SK-N-SH (cell line): ENCODE results near the gene GRM8. TPM values are rescaled to one million over a fixed set of nuclear protein-coding genes. Genes with fewer than 3 reads are reported as not detected.

Experiments
- CTCF ChIA-PET: fragments of 300-600, 350-600 bp; formaldehyde crosslinking; extraction: SDS; loops from one replicate; lab custom pipeline; 2021; lab: Yijun Ruan, JAX
- POLR2A ChIA-PET: fragments of 350-600 bp; sonication (Branson Sonifier 250); formaldehyde crosslinking; extraction: SDS; loops from one replicate; lab custom pipeline; 2020; ENCODE audit warnings: antibody characterized with exemption, inconsistent platforms; lab: Yijun Ruan, JAX
- DNase-seq: peaks from one replicate; pipeline ENCODE4 v3.0.0; 2012
- H2AFZ ChIP-seq: fragments of 200-600 bp; sonication (generic); 2 replicates; pipeline ENCODE4 v1.8.1; 2016; ENCODE audit warnings: antibody characterized with exemption, mild to moderate bottlenecking, low read depth
- H3F3A ChIP-seq: fragments of 200-600 bp; sonication (generic); replicated peaks from 2 replicates; pipeline ENCODE3; 2016; ENCODE audit warnings: antibody characterized with exemption, mild to moderate bottlenecking; ENCODE audit not compliant: insufficient read depth
- H3K27ac ChIP-seq, 2 experiments: fragments of 200-500 bp in 1 of 2; fragments of 200-600 bp in 1 of 2; sonication (Bioruptor generic) in 1 of 2; sonication (generic), shearing (Covaris generic) in 1 of 2; 2 replicates each; pipeline versions ENCODE4 v1.5.1 to v1.6.1; 2014 to 2016; ENCODE audit warnings: low read depth in 2 of 2, inconsistent platforms in 1 of 2, low read length in 1 of 2, mild to moderate bottlenecking in 1 of 2, mixed read lengths in 1 of 2
- H3K27me3 ChIP-seq: fragments of 200-600 bp; sonication (generic), shearing (Covaris generic); 2 replicates; pipeline ENCODE4 v1.6.1; 2016; ENCODE audit warnings: mixed run types; ENCODE audit not compliant: insufficient read depth
- H3K36me3 ChIP-seq, 2 experiments: fragments of 200-500 bp in 1 of 2; fragments of 200-600 bp in 1 of 2; sonication (Bioruptor generic) in 1 of 2; sonication (generic) in 1 of 2; replicated peaks in 1 of 2; 2 replicates each; pipeline versions ENCODE3 to v1.5.1; 2014 to 2016; ENCODE audit warnings: low read length in 1 of 2, mild to moderate bottlenecking in 1 of 2; ENCODE audit not compliant: insufficient read depth in 2 of 2, control insufficient read depth in 1 of 2
- H3K4me1 ChIP-seq, 2 experiments: fragments of 200-500 bp in 1 of 2; fragments of 200-600 bp in 1 of 2; sonication (Bioruptor generic) in 1 of 2; sonication (generic), shearing (Covaris generic) in 1 of 2; 2 replicates each; pipeline versions ENCODE4 v1.5.1 to v1.6.1; 2014 to 2016; ENCODE audit warnings: low read depth in 1 of 2, low read length in 1 of 2, mixed run types in 1 of 2; ENCODE audit not compliant: insufficient read depth in 2 of 2, control insufficient read depth in 1 of 2
- H3K4me2 ChIP-seq: fragments of 200-600 bp; sonication (generic), shearing (Covaris generic); 2 replicates; pipeline ENCODE4 v1.6.1; 2017; ENCODE audit warnings: mixed run types
- H3K4me3 ChIP-seq, 2 experiments: fragments of 200-500 bp in 1 of 2; fragments of 200-600 bp in 1 of 2; sonication (Bioruptor generic) in 1 of 2; sonication (generic), shearing (Covaris generic) in 1 of 2; 2 replicates each; pipeline versions ENCODE4 v1.5.1 to v1.8.1; 2014 to 2016; ENCODE audit warnings: low read depth in 2 of 2, inconsistent platforms in 1 of 2, low read length in 1 of 2, mild to moderate bottlenecking in 1 of 2, mixed read lengths in 1 of 2, moderate library complexity in 1 of 2
- H3K79me2 ChIP-seq: fragments of 200-600 bp; sonication (generic); 2 replicates; pipeline ENCODE4 v1.8.1; 2017; ENCODE audit warnings: mild to moderate bottlenecking; ENCODE audit not compliant: insufficient read depth
- H3K9ac ChIP-seq: fragments of 200-600 bp; sonication (generic); 2 replicates; pipeline ENCODE4 v1.6.1; 2017; ENCODE audit warnings: mixed run types
- H3K9me2 ChIP-seq: fragments of 200-600 bp; sonication (generic); 2 replicates; pipeline ENCODE4 v1.6.1; 2017; ENCODE audit warnings: mixed run types
- H3K9me3 ChIP-seq: fragments of 200-600 bp; sonication (generic); 2 replicates; pipeline ENCODE4 v1.6.1; 2017; ENCODE audit warnings: mixed run types, mild to moderate bottlenecking, moderate library complexity
- H4K20me1 ChIP-seq: fragments of 200-600 bp; sonication (generic); 2 replicates; pipeline ENCODE4 v1.6.1; 2017; ENCODE audit warnings: mild to moderate bottlenecking, mixed run types; ENCODE audit not compliant: insufficient read depth
- ELF1 ChIP-seq: IDR thresholded peaks from 2 replicates; pipeline ENCODE4 v1.4.0; 2012
- EP300 ChIP-seq, 2 experiments: IDR thresholded peaks; 2 replicates each; pipeline versions ENCODE4 v1.4.0 to v1.6.1; 2012; ENCODE audit warnings: borderline replicate concordance in 1 of 2, low read depth in 1 of 2, low read length in 1 of 2
- EZH2phosphoT487 ChIP-seq: fragments of 200-600 bp; sonication (generic); IDR thresholded peaks from 2 replicates; pipeline ENCODE4 v1.6.1; 2017; ENCODE audit warnings: low read depth, mixed run types, mild to moderate bottlenecking, antibody characterized with exemption, moderate library complexity, borderline replicate concordance
- FOSL2 ChIP-seq: IDR thresholded peaks from 2 replicates; pipeline ENCODE4 v1.4.0; 2012; ENCODE audit warnings: low read depth, mild to moderate bottlenecking, moderate library complexity, borderline replicate concordance
- FOXJ3 ChIP-seq: sonication (generic); formaldehyde crosslinking; IDR thresholded peaks from 2 replicates; pipeline ENCODE4 v1.5.1; 2020; ENCODE audit warnings: mild to moderate bottlenecking, missing genetic modification reagents
- NFIC ChIP-seq: IDR thresholded peaks from 2 replicates; pipeline ENCODE4 v1.4.0; 2012; ENCODE audit warnings: borderline replicate concordance
- RAD21 ChIP-seq: IDR thresholded peaks from 2 replicates; pipeline ENCODE4 v1.6.1; 2012; ENCODE audit warnings: mild to moderate bottlenecking, low read length
- RXRA ChIP-seq: IDR thresholded peaks from 2 replicates; pipeline ENCODE4 v1.4.0; 2012; ENCODE audit warnings: low read depth, mild to moderate bottlenecking, borderline replicate concordance
- TAF1 ChIP-seq: IDR thresholded peaks from 2 replicates; pipeline ENCODE4 v1.6.1; 2012; ENCODE audit warnings: low read depth, mild to moderate bottlenecking, low read length, moderate library complexity, borderline replicate concordance
- YY1 ChIP-seq: IDR thresholded peaks from 2 replicates; pipeline ENCODE4 v1.4.0; 2012; ENCODE audit warnings: low read depth, mild to moderate bottlenecking
- WGBS: methylation state at CpG from one replicate; pipeline ENCODE4 v1.1.6; 2017; ENCODE audit warnings: low lambda C conversion rate; 5-methylcytosine and 5-hydroxymethylcytosine counted together
- polyA plus RNA-seq, 3 experiments: library from polyadenylated mRNA; depleted of rRNA; stranded (reverse); fragments of >200 nt; gene quantifications; 2 replicates each; pipeline ENCODE4 v1.2.3, GENCODE V29; 2012
- TF ChIP-seq, protein P1 (sequence below): IDR thresholded peaks from 2 replicates; pipeline ENCODE4 v1.6.1; 2012; ENCODE audit warnings: mild to moderate bottlenecking, low read depth, low read length, moderate library complexity
- TF ChIP-seq, protein P2 (sequence below): IDR thresholded peaks from 2 replicates; pipeline ENCODE4 v1.4.0; 2012; ENCODE audit warnings: low read depth, borderline replicate concordance
- TF ChIP-seq, protein P3 (sequence below): fragments of 200-600 bp; sonication (generic); IDR thresholded peaks from 2 replicates; pipeline ENCODE4 v1.6.1; 2017; ENCODE audit warnings: antibody characterized with exemption, mild to moderate bottlenecking, moderate library complexity
- TF ChIP-seq, protein P4 (sequence below): IDR thresholded peaks from 2 replicates; pipeline ENCODE4 v1.4.0; 2012; ENCODE audit warnings: low read depth, borderline replicate concordance
- TF ChIP-seq, protein P5 (sequence below): IDR thresholded peaks from 2 replicates; pipeline ENCODE4; 2012

The GRM8 gene
- polyA plus RNA-seq, 1 of the 3 experiments (the other 2 are of a cell fraction): 0.10 TPM

DNA sequence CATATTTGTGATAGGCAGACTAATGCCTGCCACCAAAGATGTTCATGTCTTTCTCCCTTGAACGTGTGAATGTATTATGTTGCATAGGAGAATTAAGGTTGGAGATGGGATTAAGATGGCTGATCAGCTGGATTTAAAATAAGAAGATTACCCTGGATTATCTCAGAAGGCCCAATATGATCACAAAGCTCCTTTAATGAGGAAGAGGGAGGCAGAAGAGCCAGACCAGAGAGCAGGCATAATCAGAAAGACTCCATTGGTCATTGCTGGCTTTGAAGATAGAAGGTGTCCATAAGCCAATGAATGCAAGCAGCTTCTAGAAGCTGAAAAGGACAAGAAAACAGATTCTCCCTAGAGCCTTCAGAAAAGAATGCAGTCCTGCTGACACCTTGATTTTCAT, 410.3 kb downstream of the GRM8 start:
- ChIA-PET CTCF (interaction anchor here (1.0 to 1.9 kb wide), 2 partner anchors 12 to 38 kb away, joined by 4 to 5 read pairs; no protein-coding TSS in a partner anchor), POLR2A (no interaction called here)
- no peaks in the 10 kb centered on the region for H3K36me3 ChIP-seq
- H3K9me3 ChIP-seq: no peaks in the 10 kb centered on the region
- H2AFZ ChIP-seq: no peak overlapping the region
- H3K79me2 ChIP-seq: no peaks in the 10 kb centered on the region
- peaks cover 0 to 22% of the 10 kb centered on the region in 2 experiments; a peak in 2 of 4 replicates for H3K4me1 ChIP-seq
- WGBS: 46% methylated on average over 1 of the region's 1 CpG
- no peak for DNase-seq
- no peaks in the 10 kb centered on the region for H4K20me1 ChIP-seq
- no peaks in the 10 kb centered on the region for H3F3A ChIP-seq
- H3K4me2 ChIP-seq: no peak overlapping the region
- H3K4me3 ChIP-seq: no peak overlapping the region
- no peak overlapping the region for H3K27ac ChIP-seq
- no peaks in the 10 kb centered on the region for H3K27me3 ChIP-seq
- TF ChIP-seq RXRA (no peak), FOSL2 (no peak), FOXJ3 (CRISPR knock-in tag) (no peak), EP300 (IDR thresholded peaks at IDR 0.05; ENCODE audit: borderline replicate concordance in 1 of 2, low read depth in 1 of 2, low read length in 1 of 2) (no peak), RAD21 (no peak), NFIC (no peak), ELF1 (no peak), EZH2phosphoT487 (no peak), TAF1 (no peak), YY1 (no peak)
- TF ChIP-seq, protein P1, sequence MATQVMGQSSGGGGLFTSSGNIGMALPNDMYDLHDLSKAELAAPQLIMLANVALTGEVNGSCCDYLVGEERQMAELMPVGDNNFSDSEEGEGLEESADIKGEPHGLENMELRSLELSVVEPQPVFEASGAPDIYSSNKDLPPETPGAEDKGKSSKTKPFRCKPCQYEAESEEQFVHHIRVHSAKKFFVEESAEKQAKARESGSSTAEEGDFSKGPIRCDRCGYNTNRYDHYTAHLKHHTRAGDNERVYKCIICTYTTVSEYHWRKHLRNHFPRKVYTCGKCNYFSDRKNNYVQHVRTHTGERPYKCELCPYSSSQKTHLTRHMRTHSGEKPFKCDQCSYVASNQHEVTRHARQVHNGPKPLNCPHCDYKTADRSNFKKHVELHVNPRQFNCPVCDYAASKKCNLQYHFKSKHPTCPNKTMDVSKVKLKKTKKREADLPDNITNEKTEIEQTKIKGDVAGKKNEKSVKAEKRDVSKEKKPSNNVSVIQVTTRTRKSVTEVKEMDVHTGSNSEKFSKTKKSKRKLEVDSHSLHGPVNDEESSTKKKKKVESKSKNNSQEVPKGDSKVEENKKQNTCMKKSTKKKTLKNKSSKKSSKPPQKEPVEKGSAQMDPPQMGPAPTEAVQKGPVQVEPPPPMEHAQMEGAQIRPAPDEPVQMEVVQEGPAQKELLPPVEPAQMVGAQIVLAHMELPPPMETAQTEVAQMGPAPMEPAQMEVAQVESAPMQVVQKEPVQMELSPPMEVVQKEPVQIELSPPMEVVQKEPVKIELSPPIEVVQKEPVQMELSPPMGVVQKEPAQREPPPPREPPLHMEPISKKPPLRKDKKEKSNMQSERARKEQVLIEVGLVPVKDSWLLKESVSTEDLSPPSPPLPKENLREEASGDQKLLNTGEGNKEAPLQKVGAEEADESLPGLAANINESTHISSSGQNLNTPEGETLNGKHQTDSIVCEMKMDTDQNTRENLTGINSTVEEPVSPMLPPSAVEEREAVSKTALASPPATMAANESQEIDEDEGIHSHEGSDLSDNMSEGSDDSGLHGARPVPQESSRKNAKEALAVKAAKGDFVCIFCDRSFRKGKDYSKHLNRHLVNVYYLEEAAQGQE: no peak
- TF ChIP-seq, protein P2, sequence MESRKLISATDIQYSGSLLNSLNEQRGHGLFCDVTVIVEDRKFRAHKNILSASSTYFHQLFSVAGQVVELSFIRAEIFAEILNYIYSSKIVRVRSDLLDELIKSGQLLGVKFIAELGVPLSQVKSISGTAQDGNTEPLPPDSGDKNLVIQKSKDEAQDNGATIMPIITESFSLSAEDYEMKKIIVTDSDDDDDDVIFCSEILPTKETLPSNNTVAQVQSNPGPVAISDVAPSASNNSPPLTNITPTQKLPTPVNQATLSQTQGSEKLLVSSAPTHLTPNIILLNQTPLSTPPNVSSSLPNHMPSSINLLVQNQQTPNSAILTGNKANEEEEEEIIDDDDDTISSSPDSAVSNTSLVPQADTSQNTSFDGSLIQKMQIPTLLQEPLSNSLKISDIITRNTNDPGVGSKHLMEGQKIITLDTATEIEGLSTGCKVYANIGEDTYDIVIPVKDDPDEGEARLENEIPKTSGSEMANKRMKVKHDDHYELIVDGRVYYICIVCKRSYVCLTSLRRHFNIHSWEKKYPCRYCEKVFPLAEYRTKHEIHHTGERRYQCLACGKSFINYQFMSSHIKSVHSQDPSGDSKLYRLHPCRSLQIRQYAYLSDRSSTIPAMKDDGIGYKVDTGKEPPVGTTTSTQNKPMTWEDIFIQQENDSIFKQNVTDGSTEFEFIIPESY: no peak
- TF ChIP-seq, protein P3, sequence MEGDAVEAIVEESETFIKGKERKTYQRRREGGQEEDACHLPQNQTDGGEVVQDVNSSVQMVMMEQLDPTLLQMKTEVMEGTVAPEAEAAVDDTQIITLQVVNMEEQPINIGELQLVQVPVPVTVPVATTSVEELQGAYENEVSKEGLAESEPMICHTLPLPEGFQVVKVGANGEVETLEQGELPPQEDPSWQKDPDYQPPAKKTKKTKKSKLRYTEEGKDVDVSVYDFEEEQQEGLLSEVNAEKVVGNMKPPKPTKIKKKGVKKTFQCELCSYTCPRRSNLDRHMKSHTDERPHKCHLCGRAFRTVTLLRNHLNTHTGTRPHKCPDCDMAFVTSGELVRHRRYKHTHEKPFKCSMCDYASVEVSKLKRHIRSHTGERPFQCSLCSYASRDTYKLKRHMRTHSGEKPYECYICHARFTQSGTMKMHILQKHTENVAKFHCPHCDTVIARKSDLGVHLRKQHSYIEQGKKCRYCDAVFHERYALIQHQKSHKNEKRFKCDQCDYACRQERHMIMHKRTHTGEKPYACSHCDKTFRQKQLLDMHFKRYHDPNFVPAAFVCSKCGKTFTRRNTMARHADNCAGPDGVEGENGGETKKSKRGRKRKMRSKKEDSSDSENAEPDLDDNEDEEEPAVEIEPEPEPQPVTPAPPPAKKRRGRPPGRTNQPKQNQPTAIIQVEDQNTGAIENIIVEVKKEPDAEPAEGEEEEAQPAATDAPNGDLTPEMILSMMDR: no peak
- TF ChIP-seq, protein P4, sequence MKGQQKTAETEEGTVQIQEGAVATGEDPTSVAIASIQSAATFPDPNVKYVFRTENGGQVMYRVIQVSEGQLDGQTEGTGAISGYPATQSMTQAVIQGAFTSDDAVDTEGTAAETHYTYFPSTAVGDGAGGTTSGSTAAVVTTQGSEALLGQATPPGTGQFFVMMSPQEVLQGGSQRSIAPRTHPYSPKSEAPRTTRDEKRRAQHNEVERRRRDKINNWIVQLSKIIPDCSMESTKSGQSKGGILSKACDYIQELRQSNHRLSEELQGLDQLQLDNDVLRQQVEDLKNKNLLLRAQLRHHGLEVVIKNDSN: no peak
- TF ChIP-seq, protein P5, sequence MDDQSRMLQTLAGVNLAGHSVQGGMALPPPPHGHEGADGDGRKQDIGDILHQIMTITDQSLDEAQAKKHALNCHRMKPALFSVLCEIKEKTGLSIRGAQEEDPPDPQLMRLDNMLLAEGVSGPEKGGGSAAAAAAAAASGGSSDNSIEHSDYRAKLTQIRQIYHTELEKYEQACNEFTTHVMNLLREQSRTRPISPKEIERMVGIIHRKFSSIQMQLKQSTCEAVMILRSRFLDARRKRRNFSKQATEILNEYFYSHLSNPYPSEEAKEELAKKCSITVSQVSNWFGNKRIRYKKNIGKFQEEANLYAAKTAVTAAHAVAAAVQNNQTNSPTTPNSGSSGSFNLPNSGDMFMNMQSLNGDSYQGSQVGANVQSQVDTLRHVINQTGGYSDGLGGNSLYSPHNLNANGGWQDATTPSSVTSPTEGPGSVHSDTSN: no peak
- no peak overlapping the region for H3K9ac ChIP-seq
- H3K9me2 ChIP-seq: no peaks in the 10 kb centered on the region
